ENCODE measurements around the gene USP38. TPM values are rescaled to one million over a fixed set of nuclear protein-coding genes. Genes with fewer than 3 reads are reported as not detected.

Gene USP38
- total RNA-seq, 1 donor from 2014 or later, result 11.4 TPM

DNA sequence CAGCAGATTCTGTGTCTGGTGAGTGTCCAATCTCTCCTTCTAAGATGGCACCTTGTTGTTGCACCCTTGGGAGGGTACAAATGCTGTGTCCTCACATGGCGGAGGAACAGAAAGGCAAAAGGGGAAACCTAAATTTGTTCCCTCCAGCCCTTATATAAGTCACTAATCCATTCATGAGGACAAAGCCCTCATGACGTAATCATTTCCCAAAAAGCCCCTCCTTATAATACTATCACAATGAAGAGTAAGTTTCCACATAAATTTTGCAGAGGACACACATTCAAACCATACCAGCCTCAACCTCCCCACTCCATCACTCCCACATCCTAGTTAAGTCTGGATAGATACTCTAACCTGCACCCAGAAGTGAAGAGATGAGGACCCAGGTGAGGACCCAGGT lies 63.1 kb downstream of the USP38 start:
- Histone ChIP-seq H3F3A (ENCODE audit: low read depth) (no peaks in the 10 kb centered on the region), H2AFZ (replicated peaks) (no peak overlapping the region), H3K4me1 (no peaks in the 10 kb centered on the region), H3K27ac (no peak overlapping the region), H3K27me3 (no peaks in the 10 kb centered on the region), H3K9ac (no peak overlapping the region), H3K9me3 (ENCODE audit: low read depth) (no peaks in the 10 kb centered on the region), H3K36me3 (no peaks in the 10 kb centered on the region), H3K4me2 (no peak overlapping the region), H3K79me2 (ENCODE audit: low read depth) (no peaks in the 10 kb centered on the region), H3K4me3 (no peak overlapping the region), H4K20me1 (ENCODE audit: low read depth) (no peaks in the 10 kb centered on the region)
- no peak for DNase-seq (ENCODE audit: low spot score)
- Mint-ChIP-seq H3K4me3 (no peak overlapping the region), H3K27me3 (ENCODE audit: insufficient read depth, low read depth) (no peaks in the 10 kb centered on the region), H3K36me3 (no peaks in the 10 kb centered on the region), H3K27ac (no peak overlapping the region), H3K4me1 (no peaks in the 10 kb centered on the region), H3K9me3 (no peaks in the 10 kb centered on the region)
- no peak for TF ChIP-seq EZH2phosphoT487 (IDR thresholded peaks at IDR 0.05)
- TF ChIP-seq, protein P1, sequence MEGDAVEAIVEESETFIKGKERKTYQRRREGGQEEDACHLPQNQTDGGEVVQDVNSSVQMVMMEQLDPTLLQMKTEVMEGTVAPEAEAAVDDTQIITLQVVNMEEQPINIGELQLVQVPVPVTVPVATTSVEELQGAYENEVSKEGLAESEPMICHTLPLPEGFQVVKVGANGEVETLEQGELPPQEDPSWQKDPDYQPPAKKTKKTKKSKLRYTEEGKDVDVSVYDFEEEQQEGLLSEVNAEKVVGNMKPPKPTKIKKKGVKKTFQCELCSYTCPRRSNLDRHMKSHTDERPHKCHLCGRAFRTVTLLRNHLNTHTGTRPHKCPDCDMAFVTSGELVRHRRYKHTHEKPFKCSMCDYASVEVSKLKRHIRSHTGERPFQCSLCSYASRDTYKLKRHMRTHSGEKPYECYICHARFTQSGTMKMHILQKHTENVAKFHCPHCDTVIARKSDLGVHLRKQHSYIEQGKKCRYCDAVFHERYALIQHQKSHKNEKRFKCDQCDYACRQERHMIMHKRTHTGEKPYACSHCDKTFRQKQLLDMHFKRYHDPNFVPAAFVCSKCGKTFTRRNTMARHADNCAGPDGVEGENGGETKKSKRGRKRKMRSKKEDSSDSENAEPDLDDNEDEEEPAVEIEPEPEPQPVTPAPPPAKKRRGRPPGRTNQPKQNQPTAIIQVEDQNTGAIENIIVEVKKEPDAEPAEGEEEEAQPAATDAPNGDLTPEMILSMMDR (IDR thresholded peaks at IDR 0.05), result no peak
- TF ChIP-seq EZH2 (IDR thresholded peaks at IDR 0.05), result no peak

DNA sequence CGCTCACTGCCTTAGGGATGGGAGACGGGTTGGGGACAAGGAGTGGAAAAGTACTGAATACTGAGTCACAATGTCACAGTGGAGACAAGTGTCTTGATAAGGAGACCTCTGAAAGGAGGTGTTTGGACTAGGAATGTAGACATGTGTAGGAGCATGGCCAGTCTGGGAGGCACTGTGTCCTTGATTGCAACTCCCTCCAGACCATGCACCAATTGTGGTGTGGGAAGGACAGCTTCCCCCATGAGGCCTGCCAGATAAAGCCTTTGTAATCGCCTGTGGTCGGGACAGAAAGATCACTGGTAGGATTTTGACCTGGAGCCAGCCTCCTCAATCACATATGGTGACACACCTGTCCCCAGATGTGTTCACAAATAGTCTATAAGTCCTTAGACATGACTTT lies 64.1 kb downstream of the USP38 start:
- no peak overlapping the region for H3K27ac ChIP-seq
- Mint-ChIP-seq H3K9me3 (no peaks in the 10 kb centered on the region), H3K27me3 (ENCODE audit: insufficient read depth, low read depth) (no peaks in the 10 kb centered on the region), H3K36me3 (no peaks in the 10 kb centered on the region), H3K4me3 (no peak overlapping the region), H3K27ac (no peak overlapping the region), H3K4me1 (no peaks in the 10 kb centered on the region)
- no peak overlapping the region for H3K4me3 ChIP-seq
- no peaks in the 10 kb centered on the region for H3K36me3 ChIP-seq
- H3K9me3 ChIP-seq (ENCODE audit: low read depth), result no peaks in the 10 kb centered on the region
- H3F3A ChIP-seq (ENCODE audit: low read depth), result no peaks in the 10 kb centered on the region
- H3K4me1 ChIP-seq, result no peaks in the 10 kb centered on the region
- H3K9ac ChIP-seq, result no peak overlapping the region
- TF ChIP-seq EZH2 (IDR thresholded peaks at IDR 0.05) (no peak), EZH2phosphoT487 (IDR thresholded peaks at IDR 0.05) (no peak)
- TF ChIP-seq, protein P1 (IDR thresholded peaks at IDR 0.05), result no peak
- no peak overlapping the region for H3K4me2 ChIP-seq
- DNase-seq (ENCODE audit: low spot score), result no peak
- H2AFZ ChIP-seq (replicated peaks), result no peak overlapping the region
- H3K27me3 ChIP-seq, result no peaks in the 10 kb centered on the region
- no peaks in the 10 kb centered on the region for H3K79me2 ChIP-seq (ENCODE audit: low read depth)
- H4K20me1 ChIP-seq (ENCODE audit: low read depth), result no peaks in the 10 kb centered on the region

DNA sequence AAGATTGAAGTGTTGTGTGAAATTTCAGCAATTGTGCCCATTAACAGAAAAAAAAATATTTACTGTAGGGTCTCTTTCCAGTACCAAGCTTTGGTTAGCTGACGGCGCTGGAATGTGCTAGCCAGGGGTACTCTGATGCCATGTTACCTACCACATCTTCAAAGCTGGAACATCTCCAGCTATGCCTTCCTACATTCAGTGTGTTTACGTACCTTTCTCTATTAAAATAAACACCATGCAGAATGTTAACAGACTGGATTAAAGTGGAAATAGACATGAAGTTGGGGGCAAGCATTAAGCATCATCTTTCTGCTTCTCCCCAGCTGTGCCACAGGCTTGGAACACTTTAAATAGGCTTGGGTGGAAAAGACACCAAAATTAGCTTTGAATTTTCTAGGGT lies 65.9 kb downstream of the USP38 start:
- Histone ChIP-seq H3K4me2 (no peak overlapping the region), H3F3A (ENCODE audit: low read depth) (no peaks in the 10 kb centered on the region), H3K4me3 (no peak overlapping the region), H3K4me1 (peaks cover 4% of the 10 kb centered on the region), H3K36me3 (no peaks in the 10 kb centered on the region), H3K27me3 (no peaks in the 10 kb centered on the region), H3K79me2 (ENCODE audit: low read depth) (no peaks in the 10 kb centered on the region), H3K27ac (no peak overlapping the region), H3K9me3 (ENCODE audit: low read depth) (no peaks in the 10 kb centered on the region), H2AFZ (replicated peaks) (peak overlapping the region; percentile 1), H4K20me1 (ENCODE audit: low read depth) (no peaks in the 10 kb centered on the region), H3K9ac (no peak overlapping the region)
- no peaks in the 10 kb centered on the region for H3K4me1 Mint-ChIP-seq
- TF ChIP-seq EZH2 (IDR thresholded peaks at IDR 0.05), result no peak
- TF ChIP-seq, protein P1 (IDR thresholded peaks at IDR 0.05), result no peak
- TF ChIP-seq EZH2phosphoT487 (IDR thresholded peaks at IDR 0.05), result no peak
- no peaks in the 10 kb centered on the region for H3K27me3 Mint-ChIP-seq (ENCODE audit: insufficient read depth, low read depth)
- no peaks in the 10 kb centered on the region for H3K9me3 Mint-ChIP-seq
- no peak overlapping the region for H3K27ac Mint-ChIP-seq
- no peaks in the 10 kb centered on the region for H3K36me3 Mint-ChIP-seq
- H3K4me3 Mint-ChIP-seq, result no peak overlapping the region
- DNase-seq (ENCODE audit: low spot score), result no peak
